ENCODE data around the gene AZIN2. TPM values are rescaled to one million over a fixed set of nuclear protein-coding genes. Genes with fewer than 3 reads are reported as not detected.
"Not testable (repeated sequence)": the region's sequence is repeated elsewhere in the genome, so short reads cannot be mapped to it uniquely, and the experiment has no call there.

AZIN2 gene
- total and polyA plus RNA-seq, 10 donors = 1.4 to 8.3 (median 3.0) TPM

- Histone ChIP-seq H3K4me3 (no peak overlapping the region), H3K27ac (no peak overlapping the region), H3K36me3 (no peaks in the 10 kb centered on the region), H3K9me3 (no peaks in the 10 kb centered on the region), H3K27me3 (replicated peaks in 1 of 7) (no peaks in the 10 kb centered on the region), H3K4me1 (peaks cover 0 to 23% (median 13%) of the 10 kb centered on the region in 6 donors)
- DNase-seq = no peak
- TF ChIP-seq POLR2AphosphoS5 (IDR thresholded peaks at IDR 0.05) (no peak), POLR2A (IDR thresholded peaks at IDR 0.05) (no peak), CTCF (IDR thresholded peaks at IDR 0.05 in 8 of 11, conservative IDR thresholded peaks at IDR 0.05 in 3 of 11) (no peak)
- WGBS, 5 donors = 74 to 89% (median 81%) methylated on average over 7 of the region's 7 CpGs
- intact Hi-C loops (cut with DNase I; ENCODE audit: low total_unique reads) = no loop called here
Observed at GRCh38 chr1:33122483-33123178, 41.7 kb downstream of the AZIN2 start.

DNA sequence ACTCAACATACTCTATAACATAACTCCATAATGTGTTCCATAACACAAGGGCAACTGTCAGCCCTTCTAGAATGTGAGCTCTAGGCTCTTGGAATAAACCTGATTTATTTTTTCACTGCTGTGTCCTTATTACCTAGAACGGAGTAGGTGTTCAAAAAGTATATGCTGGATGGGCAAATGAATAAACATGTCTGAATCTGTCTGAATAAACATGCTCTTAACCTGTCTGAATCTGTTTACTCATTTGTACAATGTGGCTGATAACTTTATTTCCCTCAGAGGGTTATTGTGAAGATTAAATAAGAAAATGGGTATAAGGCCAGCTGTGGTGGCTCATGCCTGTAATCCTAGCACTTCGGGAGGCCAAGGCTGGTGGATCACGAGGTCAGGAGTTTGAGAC lies 42.3 kb downstream of the AZIN2 start:
- intact Hi-C loops (cut with DNase I; ENCODE audit: low total_unique reads) = no loop called here
- DNase-seq = no peak

DNA sequence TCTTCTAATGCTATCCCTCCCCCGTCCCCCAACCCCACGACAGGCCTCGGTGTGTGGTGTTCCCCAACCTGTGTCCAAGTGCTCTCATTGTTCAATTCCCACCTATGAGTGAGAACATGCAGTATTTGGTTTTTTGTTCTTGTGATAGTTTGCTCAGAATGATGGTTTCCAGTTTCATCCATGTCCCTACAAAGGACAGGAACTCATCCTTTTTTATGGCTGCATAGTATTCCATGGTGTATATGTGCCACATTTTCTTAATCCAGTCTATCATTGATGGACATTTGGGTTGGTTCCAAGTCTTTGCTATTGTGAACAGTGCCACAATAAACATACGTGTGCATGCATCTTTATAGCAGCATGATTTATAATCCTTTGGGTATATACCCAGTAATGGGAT lies 43.7 kb downstream of the AZIN2 start:
- H3K9me3 ChIP-seq; H3K27ac ChIP-seq; H3K4me3 ChIP-seq; H3K36me3 ChIP-seq; H3K27me3 ChIP-seq (replicated peaks in 1 of 7); DNase-seq; intact Hi-C loops (cut with DNase I; ENCODE audit: low total_unique reads): not testable (repeated sequence)
- 94 to 100% (median 98%) methylated on average over 4 of the region's 4 CpGs for WGBS, 5 donors
- peaks cover 9 to 43% (median 27%) of the 10 kb centered on the region in 6 donors for H3K4me1 ChIP-seq

More for the DNA sequence above, 42.3 kb downstream of the AZIN2 start:
- H3K4me1 ChIP-seq = peaks cover 6 to 29% (median 20%) of the 10 kb centered on the region in 6 donors
- H3K9me3 ChIP-seq = no peaks in the 10 kb centered on the region
- no peaks in the 10 kb centered on the region for H3K36me3 ChIP-seq
- no peaks in the 10 kb centered on the region for H3K27me3 ChIP-seq (replicated peaks in 1 of 7)
- TF ChIP-seq POLR2A (IDR thresholded peaks at IDR 0.05) (no peak), CTCF (IDR thresholded peaks at IDR 0.05 in 8 of 11, conservative IDR thresholded peaks at IDR 0.05 in 3 of 11) (no peak), POLR2AphosphoS5 (IDR thresholded peaks at IDR 0.05) (no peak)
- no peak overlapping the region for H3K4me3 ChIP-seq
- WGBS, 5 donors = 82 to 90% (median 87%) methylated on average over 3 of the region's 3 CpGs
- H3K27ac ChIP-seq = no peak overlapping the region

DNA sequence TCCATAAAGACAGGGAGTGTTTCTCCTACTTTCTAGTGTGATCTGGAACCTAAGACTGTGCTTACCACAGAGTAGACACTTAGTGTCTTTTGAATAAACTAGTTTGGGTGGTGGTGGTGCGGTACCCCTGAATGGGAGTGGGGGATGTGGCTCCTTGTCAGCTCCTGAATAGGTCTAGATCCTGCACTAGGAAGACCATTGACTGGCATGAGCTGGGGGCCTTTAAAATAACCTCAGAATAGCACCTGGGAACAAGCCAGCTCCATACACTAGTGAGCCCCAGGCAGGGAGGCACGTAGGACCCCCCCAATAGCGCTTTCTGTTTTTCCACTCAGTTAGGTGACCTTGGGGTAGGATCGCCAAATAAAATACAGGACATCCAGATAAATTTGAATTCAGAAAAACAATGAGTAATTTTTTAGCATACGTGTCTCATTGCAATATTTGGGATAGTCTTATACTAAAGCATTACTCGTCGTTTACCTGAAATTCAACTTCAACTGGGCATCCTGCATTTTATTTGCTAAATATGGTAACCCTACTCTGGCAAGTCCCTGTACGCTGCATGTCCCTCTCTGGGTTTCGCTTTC lies 45.6 kb downstream of the AZIN2 start:
- intact Hi-C loops (cut with DNase I; ENCODE audit: low total_unique reads) = no loop called here

More for the DNA sequence above, 45.6 kb downstream of the AZIN2 start:
- no peaks in the 10 kb centered on the region for H3K9me3 ChIP-seq
- no peak for DNase-seq
- TF ChIP-seq POLR2A (IDR thresholded peaks at IDR 0.05) (no peak), CTCF (IDR thresholded peaks at IDR 0.05 in 8 of 11, conservative IDR thresholded peaks at IDR 0.05 in 3 of 11) (no peak), POLR2AphosphoS5 (IDR thresholded peaks at IDR 0.05) (no peak)
- H3K4me3 ChIP-seq = peak overlapping the region; percentile 26 to 85 (median 57)
- H3K36me3 ChIP-seq = no peaks in the 10 kb centered on the region
- peak overlapping the region; percentile 86 to 93 (median 91) for H3K27ac ChIP-seq
- no peaks in the 10 kb centered on the region for H3K27me3 ChIP-seq (replicated peaks in 1 of 7)
- peaks cover 9 to 54% (median 27%) of the 10 kb centered on the region in 6 donors for H3K4me1 ChIP-seq
- 28 to 34% (median 33%) methylated on average over 9 of the region's 9 CpGs for WGBS, 5 donors

Data from spleen (tissue), 11 donors.